Pulmonary artery endothelial cell (primary cell): Measurements from ENCODE around the gene MIX23. TPM values are rescaled to one million over a fixed set of nuclear protein-coding genes. Genes with fewer than 3 reads are reported as not detected.

Source experiments
- DNase-seq: peaks from one replicate; pipeline ENCODE4 v3.0.0-alpha.2; 2011; ENCODE audit warnings: low read depth, low spot score
- total RNA-seq: library from RNA; depleted of rRNA; stranded (reverse); fragments of >200 nt; gene quantifications from 2 replicates; pipeline ENCODE4 v1.2.3, GENCODE V29; 2014

The MIX23 gene
- 38.3 and 74.0 TPM in 2 replicates for total RNA-seq

DNA sequence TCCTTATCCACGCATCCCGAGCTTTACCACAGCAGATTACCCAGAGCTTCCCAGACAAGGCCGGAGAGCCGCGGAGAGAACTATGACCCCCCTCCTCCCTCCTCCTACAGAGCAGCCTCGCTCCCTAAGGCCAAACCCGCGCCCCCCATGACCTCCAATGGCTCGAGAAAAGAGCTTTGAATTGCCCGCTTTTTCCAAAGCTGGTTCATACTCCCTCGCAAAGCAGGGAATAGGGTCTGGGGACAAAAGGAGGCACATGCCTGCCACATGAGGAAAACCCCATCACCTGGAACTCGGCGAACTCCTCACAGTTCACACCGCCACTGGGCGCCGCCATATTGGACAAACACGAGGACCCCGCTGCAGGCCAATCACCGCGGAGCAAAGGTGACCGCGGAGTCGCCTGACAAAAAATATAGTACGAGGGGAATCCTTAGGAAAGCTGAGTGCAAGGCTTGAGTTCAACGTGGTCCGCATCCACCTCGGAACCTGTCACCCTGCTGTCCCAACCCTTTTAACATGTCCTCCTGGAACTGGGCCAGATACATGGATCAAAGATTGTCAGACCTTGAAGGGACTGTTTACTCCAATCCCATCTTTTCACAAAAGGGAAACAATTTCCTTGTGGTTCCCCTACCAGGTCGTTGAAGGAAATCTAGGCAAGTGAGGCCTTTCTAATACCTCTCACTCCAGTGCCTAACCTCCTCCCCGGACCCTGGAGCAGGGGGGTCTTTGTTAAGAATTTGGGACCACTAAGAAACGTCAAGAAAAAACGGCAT, at the start of gene MIX23:
MIX23 (minus strand) TSS at position 344 of the 779 bp plus-strand sequence; CDS start at position 337, 7 bp downstream.
- DNase-seq = peak; percentile 39

DNA sequence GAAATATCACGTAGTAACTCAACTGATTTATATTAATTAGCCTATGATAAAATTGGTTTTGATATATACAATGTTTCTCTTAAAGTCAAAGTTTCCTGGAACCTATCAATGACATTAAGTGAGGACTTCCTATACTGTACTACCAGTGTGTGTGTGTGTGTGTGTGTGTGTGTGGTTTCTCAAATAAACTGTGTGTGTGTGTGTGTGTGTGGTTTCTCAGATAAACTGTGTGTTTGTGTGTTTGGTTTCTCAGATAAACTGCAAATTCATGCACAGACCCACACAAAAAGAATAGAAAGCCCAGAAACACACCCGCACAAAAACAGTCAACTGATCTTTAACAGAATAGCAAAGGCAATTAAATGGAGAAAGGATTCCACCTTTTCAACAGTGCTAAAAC, 47.3 kb upstream of the MIX23 start:
- no peak for DNase-seq

DNA sequence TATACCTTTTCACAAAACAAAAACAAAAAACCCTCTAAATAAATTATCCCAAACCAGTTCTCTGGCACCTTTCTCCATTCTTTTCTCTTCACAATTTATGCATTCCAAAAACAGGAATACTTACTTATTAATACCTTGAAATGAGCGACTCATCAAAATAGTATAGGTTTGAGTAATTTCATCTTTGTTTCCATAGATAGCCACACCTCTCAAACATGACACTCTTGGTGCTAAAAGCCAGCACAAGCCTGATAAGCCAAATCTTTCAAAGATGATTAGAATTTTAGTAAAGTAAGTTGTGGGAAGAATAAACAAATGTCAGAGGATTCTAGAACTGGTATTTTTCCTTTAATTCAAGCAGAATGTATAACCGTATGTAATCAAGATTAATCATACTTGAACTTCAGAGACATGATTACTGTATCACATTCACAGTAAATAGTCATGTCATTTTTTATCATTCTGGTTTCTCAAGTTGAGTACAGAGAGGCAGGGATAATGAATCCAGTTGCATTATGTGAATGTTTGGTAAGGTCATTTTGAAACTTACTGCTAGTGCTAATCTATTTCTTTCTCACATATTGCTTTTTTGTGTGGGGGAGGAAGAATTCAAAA, 44.9 kb upstream of the MIX23 start:
- no peak for DNase-seq

DNA sequence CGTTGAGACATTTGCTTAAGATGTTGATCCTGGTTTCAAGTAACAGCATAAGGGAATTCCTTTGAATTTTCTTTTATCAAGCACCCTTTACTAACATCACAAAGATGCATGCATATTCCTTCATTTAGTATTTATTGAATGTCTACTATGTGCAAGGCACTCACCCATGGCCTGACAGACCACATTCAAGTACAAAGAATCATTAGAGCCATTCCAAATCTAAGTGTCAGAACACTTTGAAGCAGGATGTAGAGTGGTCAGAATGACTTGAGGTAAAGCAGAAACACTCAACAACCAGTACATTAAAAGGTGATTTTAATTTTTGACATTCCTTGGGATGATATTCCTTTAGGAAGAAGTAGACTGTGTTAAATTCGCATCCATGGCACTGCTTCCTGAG, 38.8 kb upstream of the MIX23 start:
- DNase-seq = no peak

DNA sequence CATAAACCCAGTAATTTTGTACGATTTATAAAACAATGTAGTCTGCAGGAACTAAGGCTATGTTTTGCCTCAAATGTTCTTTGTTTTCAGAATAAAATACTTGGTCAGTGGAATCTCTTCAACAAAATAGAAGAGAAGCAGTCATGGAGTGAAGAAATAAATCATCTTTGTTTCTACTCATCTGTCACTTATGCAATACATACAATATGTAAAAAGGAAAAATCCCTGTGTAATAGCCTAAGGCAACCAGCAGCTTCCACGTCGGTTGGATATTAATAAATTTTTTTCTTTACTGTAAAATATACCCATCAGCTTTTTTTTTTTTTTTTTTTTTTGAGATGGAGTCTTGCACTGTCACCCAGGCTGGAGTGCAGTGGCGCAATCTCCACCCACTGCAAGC, 38.1 kb upstream of the MIX23 start:
- DNase-seq = no peak

DNA sequence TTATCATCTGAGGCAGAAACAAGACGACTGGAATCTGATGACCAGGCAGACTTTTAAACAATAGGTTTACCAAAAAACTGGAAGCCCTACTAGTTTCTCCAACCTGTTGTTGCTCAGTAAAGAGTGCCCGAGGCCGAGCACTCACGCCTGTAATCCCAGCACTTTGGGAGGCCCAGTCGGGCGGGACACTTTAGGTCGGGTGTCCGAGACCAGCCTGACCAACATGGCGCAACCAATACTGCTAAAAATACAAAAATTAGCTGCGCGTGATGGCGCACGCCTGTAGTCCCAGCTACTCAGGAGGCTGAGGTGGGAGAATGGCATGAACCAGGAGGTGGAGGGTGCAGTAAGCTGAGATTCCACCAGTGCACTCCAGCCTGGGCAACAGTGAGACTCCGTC, 33.9 kb upstream of the MIX23 start:
- no peak for DNase-seq

DNA sequence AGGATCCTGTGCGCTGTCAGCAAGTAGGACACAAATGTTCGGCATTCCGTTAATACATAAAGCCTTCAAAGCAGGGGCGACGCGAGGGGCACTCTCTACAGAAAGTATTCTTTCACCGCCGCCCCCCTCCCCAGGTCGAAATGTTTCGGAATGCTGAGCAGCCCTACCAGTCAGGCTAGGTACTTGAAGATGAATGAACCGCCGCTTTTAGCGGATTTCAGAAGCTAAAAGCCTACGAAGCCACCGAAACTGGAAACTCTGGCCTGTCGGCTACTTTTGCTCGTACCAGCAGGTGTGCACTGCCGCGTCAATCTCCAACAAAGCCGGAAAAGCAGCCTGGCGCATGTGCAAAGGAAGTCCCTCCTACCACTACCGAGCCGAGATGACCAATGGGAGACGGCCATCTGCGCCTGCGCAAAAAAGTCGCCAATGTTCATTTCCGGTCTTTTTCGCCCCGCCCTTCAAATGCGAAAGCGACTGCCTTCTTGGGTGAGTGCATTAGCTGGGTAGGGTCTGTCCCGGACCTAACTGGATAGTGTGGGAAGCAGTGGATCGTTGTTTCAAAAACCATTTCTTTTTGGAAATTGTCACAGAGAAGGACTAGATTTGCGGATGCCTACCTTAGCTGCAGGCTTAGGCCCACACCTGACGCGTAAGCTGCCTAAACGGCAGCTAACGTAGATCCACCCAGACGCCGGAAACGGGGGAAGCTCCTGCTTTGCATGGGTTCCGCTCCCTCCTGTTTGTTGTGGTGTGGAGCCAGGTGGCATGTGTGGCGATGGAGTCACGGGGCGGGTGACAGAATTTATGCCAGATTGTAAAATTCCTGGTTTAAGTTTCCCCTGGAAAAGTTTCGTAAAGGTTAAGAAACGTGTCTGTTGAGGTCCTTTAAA, 33.0 kb upstream of the MIX23 start, which contains the start of gene WDR5B:
WDR5B (minus strand) TSS at position 301 of the 893 bp plus-strand sequence. CDS start 534 bp downstream, outside the sequence.
- peak; percentile 90 for DNase-seq

DNA sequence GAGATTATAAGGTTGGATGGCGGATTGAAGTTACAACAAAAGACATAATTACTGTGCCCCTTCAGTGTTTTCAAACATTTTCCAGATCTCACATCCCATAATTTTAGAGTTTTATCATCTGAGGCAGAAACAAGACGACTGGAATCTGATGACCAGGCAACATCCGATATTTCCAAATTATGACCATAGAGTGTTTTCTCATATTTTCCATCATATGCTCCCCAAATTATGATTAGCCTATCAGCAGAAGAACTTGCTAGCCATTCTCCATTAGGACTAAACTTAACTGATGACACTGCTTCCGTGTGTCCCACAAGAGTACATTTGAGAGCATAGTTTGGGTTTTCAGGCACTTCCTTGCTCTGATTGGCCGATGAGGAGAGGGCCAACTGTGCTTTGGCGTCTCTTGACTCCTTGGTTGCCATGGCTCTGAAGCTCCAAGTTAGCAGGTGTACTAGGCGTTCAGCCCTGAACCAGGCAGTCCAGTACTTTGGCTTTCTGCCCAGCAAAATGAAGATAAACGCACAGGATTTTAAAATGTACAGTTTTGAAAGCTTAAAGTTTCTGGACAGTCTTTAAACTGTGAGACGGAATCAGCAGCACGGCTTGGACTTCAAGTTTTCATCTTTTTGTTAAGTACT, 32.2 kb upstream of the MIX23 start:
- peak; percentile 13 for DNase-seq

DNA sequence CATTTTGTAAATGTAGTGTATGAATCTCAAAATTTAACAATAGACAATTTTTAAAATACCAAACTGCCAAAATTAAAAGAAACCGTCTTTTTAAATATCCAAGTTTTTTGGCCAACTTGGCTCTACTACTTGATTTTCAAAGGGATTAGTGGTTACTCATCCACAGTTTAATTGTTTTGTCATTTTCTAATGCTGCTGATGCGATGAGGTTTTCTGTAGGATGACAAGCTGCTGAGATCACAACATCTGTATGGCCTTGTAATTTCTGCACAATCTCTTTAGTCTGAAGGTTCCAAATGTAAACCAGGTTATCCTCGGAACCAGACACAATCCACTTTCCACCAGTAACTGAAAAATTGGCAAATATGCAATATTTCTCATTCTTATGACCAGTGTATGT, 31.4 kb upstream of the MIX23 start:
- no peak for DNase-seq

DNA sequence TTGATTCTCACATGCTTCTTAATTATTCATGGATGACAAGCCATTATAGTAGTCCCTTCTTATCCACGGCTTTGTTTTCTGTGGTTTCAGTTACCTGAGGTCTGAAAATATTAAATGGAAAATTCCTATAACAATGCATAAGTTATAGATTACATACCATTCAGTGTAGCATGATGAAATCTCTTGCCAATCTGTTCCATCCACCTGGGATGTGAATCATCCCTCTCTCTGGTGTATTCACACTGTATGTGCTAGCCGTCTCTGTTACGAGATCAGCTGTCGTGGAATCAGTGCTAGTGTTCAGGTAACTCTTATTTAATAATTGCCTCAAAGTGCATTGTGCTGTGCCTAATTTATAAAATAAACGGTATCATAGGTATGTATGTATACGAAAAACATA, 27.6 kb upstream of the MIX23 start:
- no peak for DNase-seq

DNA sequence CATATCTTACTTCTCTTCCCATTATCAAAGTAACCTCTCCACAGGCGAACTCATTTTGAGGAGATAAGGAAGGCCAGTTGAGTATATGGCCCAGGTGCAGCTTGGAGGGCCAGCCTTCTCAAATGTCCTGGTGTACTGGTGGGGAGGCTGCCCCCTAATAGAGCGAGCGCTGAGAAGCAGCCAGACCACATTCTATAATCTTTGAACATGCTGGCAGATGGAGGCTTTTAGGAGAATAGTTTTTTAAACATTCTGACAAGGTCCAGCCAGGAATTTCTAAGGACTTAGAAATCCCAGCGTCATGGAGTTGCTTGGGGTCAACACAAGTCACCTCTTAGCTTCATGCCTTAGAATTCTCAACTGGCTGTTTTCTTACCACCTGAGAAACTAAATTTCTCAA, 27.1 kb upstream of the MIX23 start:
- no peak for DNase-seq

DNA sequence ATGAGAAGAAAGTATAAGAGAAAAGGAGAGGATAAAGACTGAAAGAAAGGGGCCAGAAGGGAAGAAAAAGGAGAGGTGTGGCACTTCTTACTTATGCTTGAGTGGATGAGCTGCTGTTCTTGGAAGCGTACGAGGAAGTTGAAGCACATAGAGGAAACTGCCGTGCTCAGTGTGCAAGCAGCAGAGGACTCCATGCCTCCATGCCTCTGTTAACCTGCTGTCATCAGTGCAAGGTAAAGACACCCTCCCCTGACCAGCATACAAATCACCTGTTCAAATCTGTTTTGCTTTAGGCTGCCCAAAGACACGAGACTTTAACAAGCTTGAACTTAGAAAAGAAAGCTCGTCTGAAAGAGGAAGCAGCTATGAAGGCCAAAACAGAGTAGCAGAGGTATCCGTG, 26.4 kb upstream of the MIX23 start:
- DNase-seq = no peak

DNA sequence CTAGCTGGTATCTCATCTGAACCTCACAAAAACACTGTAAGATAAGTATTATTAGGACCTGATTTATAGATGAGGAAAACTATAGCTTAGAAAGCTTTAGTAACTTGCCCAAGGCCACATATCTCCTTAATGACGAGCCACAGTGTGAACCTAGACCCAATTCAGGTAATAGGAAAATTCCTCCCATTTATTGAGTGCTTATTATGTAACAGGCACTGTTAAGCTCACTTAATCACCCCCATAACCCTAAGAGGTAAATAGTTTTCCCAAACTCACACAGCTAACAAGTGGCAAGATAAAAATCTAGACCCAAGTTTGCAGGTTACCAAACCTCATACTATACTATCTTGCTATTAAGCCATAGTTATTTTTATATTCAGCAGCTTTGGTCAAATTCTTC, 24.9 kb upstream of the MIX23 start:
- DNase-seq = no peak

DNA sequence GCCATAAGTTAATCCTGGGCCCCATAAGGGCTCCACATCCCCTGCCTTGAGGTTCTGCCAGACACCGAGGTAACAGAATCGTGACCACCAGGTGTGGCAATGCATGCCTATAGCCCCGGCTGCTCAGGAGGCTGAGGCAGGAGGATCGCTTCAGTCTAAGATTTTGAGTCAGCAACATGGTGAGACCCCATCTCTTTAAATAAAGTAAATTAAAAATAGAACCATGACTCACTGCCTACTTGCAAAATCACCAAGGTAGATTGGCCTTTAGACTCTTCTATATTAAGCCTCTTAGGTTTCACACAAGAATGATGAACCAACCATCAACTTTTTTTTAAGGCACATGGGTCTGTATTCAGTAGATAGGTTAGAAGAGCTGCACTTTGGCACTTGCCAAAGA, 23.2 kb upstream of the MIX23 start:
- no peak for DNase-seq

DNA sequence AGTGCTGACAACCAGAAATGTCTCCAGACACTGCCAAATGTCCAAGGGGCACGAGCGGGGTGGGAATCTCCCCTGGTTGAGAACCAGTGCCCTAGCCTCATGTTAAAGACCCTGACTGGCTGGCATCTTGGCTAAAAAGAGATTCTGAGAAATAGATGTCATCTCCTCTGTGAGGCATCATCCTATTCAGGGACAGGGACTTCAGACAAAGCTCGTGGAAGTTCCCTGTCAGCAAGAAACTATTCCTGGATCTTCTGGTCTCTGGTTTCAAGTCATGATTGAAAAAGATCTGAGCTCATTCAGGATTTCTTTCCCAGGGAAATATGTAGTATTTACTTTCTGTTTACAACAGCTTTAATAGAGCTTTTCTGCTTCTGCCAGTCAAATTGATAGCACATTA, 22.0 kb upstream of the MIX23 start:
- DNase-seq = no peak

DNA sequence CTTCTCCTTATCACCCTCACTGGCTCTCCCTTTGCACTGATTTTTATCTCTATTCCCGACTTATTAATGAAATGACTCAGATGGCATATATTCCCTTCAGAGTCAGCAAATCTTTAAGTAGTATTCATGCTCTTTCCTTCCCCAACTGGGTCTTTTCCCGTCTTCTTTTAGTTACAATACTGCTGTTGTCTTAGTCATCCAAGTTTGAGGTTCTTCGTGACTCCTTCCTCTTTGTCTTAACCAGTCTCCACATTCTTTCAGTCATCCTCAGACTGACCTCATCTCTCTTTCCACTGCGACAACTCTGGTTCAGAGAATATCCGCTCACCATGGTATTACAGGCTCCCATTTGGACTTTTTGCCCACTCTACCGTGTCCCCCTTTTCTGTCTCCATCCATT, 20.5 kb upstream of the MIX23 start:
- DNase-seq = no peak

DNA sequence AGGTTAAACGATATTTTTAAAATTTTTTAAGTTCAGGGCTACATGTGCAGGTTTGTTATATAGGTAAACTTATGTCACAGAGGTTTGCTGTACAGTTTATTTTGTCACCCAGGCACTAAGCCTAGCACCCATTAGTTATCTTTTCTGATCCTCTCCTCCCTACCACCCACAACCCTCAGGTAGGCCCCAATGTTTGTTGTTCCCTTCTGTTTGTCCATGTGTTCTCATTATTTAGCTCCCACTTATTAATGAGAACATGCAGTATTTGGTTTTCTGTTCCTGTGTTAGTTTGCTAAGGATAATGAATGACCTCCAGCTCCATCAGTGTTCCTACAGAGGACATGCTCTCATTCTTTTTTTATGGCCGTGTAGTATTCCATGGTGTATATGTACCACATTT, 15.9 kb upstream of the MIX23 start:
- DNase-seq = no peak

DNA sequence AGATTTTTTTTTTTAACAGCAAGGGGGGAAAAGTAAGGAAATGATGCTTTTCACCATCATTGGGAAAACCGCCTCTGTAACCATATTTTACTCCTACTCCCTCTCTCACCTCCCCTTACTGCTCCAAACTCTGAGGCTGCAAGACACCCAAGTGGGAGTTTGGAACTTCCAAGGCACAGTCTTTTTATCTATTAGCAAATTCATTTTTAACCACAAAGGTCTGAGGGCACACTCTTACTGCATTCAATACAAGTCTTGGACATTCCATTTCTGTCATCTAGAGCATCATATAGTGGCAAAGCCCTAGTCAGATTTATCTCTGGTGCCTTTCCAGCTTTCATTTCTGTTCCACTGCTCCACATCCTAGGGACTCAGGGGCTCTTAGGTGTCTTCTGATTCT, 14.2 kb upstream of the MIX23 start:
- DNase-seq = no peak

DNA sequence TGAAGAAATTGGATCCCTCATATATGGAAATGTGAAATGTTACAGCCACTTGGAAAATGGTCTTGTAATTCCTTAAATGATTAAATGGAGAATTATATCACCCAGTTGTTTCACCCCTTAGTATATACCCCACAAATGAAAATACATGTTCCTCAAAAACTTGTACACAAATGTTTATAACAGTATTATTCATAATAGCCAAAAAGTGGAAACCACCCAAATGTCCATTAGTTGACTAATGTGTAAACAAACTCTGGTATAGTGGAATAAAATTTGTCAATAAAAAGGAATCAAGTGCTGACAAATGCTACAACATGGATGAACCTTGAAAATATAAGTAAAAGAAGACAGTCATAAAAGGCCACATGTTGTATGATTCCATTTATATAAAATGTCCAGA, 13.5 kb upstream of the MIX23 start:
- DNase-seq = no peak

DNA sequence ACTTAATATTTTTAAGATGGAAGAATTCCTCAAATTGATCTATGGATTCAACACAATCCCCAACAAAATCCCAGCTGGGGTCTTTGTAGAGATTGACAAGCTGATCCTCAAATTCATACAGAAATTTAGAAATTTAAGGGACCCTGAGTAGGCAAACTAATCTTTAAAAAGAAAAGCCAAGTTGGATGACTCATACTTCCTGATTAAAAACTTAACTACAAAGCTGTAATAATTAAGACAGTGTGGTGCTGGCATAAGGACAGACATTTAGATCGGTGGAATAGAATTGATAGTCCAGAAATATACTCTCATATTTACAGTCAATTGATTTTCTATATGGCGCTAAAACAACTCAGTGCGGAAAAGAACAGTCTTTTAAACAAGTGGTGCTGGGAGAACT, 12.6 kb upstream of the MIX23 start:
- no peak for DNase-seq

DNA sequence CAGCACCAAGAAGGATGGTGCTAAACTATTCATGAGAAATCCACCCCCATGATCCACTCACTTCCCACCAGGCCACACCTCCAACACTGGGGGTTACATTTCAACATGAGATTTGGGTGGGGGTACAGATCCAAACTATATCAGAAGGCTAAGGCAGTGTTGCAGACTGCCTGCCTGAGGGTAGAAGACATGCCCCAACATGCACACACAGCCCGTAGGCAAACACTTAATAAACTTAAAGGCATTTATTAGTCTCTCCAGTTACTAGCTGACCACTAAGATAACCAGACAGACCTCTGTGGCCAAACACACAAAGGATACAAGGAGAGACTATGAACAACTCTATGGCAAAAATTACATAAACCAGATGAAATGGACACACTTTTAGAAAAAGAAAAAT, 11.1 kb upstream of the MIX23 start:
- no peak for DNase-seq
